Right cardiac atrium (tissue), 5 donors: ENCODE results near the gene DARS1. TPM values are rescaled to one million over a fixed set of nuclear protein-coding genes. Genes with fewer than 3 reads are reported as not detected.
A peak's percentile ranks its signal among the peaks of the same experiment; 100 is the strongest.

Experiments used
- ATAC-seq, 2 donors: fragments of 200-7000 bp; cut with Tn5 transposase; one replicate each; pipeline versions ENCODE4 v1.8.0 to v1.9.1; 2020; ENCODE audit warnings: moderate library complexity in 2 of 2, mild to moderate bottlenecking in 1 of 2
- DNase-seq, 3 donors: peaks; one replicate each; pipeline ENCODE4 v3.0.0-alpha.2; 2020
- H3K27ac ChIP-seq: one replicate; pipeline ENCODE4 v1.5.1; 2013; ENCODE audit warnings: mild to moderate bottlenecking, low read length, control low read depth, moderate library complexity
- H3K27me3 ChIP-seq: one replicate; pipeline ENCODE4 v1.6.1; 2013; ENCODE audit not compliant: control insufficient read depth, insufficient read depth
- H3K4me1 ChIP-seq: one replicate; pipeline ENCODE4 v1.6.1; 2013; ENCODE audit warnings: low read length; ENCODE audit not compliant: control insufficient read depth, insufficient read depth
- H3K4me3 ChIP-seq: one replicate; pipeline ENCODE4 v1.5.1; 2013; ENCODE audit warnings: low read length, control low read depth
- H3K9me3 ChIP-seq: one replicate; pipeline ENCODE4 v1.6.1; 2013; ENCODE audit warnings: low read length; ENCODE audit not compliant: control insufficient read depth
- WGBS: extraction: QIAGEN DNeasy Blood & Tissue Kit; methylation state at CpG from one replicate; pipeline ENCODE4 v1.1.7; 2013; 5-methylcytosine and 5-hydroxymethylcytosine counted together
- intact Hi-C, 4 donors: fragments of 100-400 bp; cut with DNase I; formaldehyde crosslinking; loops; one replicate each; pipeline versions ENCODE4 v1.11.0 to v1.14.0; 2022 to 2023
- long read RNA-seq, 4 donors: library from polyadenylated mRNA; unstranded; transcript quantifications; one replicate each; pipeline ENCODE4 v2.0.0, GENCODE V29; 2020 to 2021
- polyA plus RNA-seq: library from polyadenylated mRNA; stranded (reverse); fragments of 200-250 nt; gene quantifications from one replicate; pipeline ENCODE4 v1.2.3, GENCODE V29; 2013
- total RNA-seq, 4 donors: library from RNA; stranded (reverse); fragmentation: NEBNext Ultra II Directional; extraction: Animal tissue kit (Norgen Biotek cat#: 25700); gene quantifications; one replicate each; pipeline ENCODE4 v1.2.1, GENCODE V29; 2021
- donor health status: healthy with polysubstance abuse.
- donor health status: DM: no; HTN: yes; CAD: no.
- donor health status: DM: no; HTN: no; CAD: no.
- donor health status: DM: no; HTN: yes; CAD: no; lungs with severe emphysema.
- donor health status: DM: yes; HTN: yes; CAD: no.

DARS1 gene
- total RNA-seq (10 to 100 TPM; 50.0 to 56.0 (median 54.3) TPM), polyA plus RNA-seq (63.4 TPM)
- long read RNA-seq, donor 1, transcript DARS-201 (16 exons, 2,361 nt), result major isoform, 168 of 183 reads
- long read RNA-seq, donor 1, partial matches to known transcripts, result 7 of 183 reads
- long read RNA-seq, donor 1, other reads (novel, unspliced or antisense), result 7 of 183 reads
- long read RNA-seq, donor 2, transcript DARS-201 (16 exons, 2,361 nt), result major isoform, 61 of 69 reads
- long read RNA-seq, donor 2, partial matches to known transcripts, result 4 of 69 reads
- long read RNA-seq, donor 2, other reads (novel, unspliced or antisense), result 4 of 69 reads
- long read RNA-seq, donor 3, transcript DARS-201 (16 exons, 2,361 nt), result major isoform, 510 of 544 reads
- long read RNA-seq, donor 3, partial matches to known transcripts, result 12 of 544 reads
- long read RNA-seq, donor 3, other reads (novel, unspliced or antisense), result 22 of 544 reads
- long read RNA-seq, donor 4, transcript DARS-201 (16 exons, 2,361 nt), result major isoform, 65 of 70 reads
- long read RNA-seq, donor 4, partial matches to known transcripts, result 2 of 70 reads
- long read RNA-seq, donor 4, other reads (novel, unspliced or antisense), result 3 of 70 reads

- no peaks in the 10 kb centered on the region for H3K4me1 ChIP-seq
- H3K4me3 ChIP-seq, result peak within 1 kb of the TSS; percentile 83
- H3K9me3 ChIP-seq, result no peaks in the 10 kb centered on the region
- DNase-seq (peak; percentile 96 to 97 (median 97)), ATAC-seq (peak; percentile 98 to 99)
- H3K27ac ChIP-seq, result peak within 1 kb of the TSS; percentile 95
- H3K27me3 ChIP-seq, result no peaks in the 10 kb centered on the region
- intact Hi-C loops, result no loop called here
- under 1% methylated on average over 64 of the region's 64 CpGs for WGBS
These were observed at the start of gene DARS1 for GRCh38 chr2:135985018-135985825. Gene DARS1, minus strand, starts transcription at chr2:135985626. Its CDS starts 158 bp downstream, at chr2:135985468.

GRCh38 chr2:136034629-136035028, 49.2 kb upstream of the DARS1 start:
- DNase-seq, result no peak
- 91% methylated on average over 3 of the region's 3 CpGs for WGBS
- H3K27ac ChIP-seq, result no peak overlapping the region
- intact Hi-C loops, result no loop called here
- no peaks in the 10 kb centered on the region for H3K9me3 ChIP-seq
- no peaks in the 10 kb centered on the region for H3K4me1 ChIP-seq
- no peak overlapping the region for H3K4me3 ChIP-seq
- ATAC-seq, result no peak
- H3K27me3 ChIP-seq, result no peaks in the 10 kb centered on the region

DNA sequence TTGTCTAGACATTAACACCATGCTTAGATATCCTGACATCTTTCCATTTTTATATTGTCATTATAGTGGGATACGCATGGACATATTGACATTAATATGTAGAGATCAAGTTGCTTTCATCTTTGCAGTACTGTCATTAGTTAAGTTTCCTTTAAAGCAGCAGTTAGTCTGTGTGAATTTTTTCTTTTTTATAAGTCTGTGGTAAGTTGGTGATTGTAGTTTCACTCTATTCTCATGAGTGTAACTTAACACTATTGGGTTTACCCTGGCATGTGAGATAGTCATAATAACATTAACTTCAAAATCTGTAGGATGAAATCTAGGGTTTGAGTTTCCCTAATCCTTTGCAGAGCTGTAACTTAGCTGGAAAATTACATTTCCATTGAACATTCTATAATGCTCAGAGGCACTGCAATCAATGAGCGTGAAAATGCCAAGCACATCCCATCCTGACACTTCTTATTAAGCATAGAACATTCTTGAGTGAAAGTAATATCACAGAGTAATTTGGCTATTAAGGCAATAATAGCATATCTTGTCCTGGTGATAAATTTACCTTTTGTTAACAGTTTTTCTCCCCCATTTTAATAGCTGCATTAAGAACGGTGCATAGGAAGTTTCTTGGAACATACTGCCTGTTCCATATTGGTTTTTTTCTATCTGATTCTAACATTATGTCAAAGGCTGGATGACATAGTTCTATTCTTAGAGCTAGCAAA, 47.5 kb upstream of the DARS1 start:
- ATAC-seq (no peak), DNase-seq (no peak)
- no peaks in the 10 kb centered on the region for H3K9me3 ChIP-seq
- intact Hi-C loops, result no loop called here
- WGBS, result 96% methylated on average over 3 of the region's 3 CpGs
- H3K4me3 ChIP-seq, result no peak overlapping the region
- no peaks in the 10 kb centered on the region for H3K27me3 ChIP-seq
- H3K27ac ChIP-seq, result no peak overlapping the region
- no peaks in the 10 kb centered on the region for H3K4me1 ChIP-seq

DNA sequence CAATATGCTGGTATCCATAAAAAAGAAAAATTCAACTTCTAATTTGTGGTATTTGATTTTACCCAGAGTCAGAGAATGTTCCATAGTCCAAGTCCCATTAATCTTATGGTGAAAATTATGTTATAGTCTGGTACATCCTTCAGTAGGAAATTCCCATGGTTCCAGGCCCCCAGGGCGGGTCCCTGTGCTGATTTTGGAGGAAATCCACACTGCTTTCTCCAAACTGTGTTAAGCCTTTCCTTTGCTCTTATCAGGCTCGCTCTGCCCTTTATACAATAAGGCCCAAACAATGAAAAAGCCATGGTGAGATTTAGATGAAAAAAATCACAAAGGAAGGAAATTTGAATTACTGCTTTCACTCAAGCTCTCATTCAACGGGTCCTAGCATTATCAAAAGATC, 46.8 kb upstream of the DARS1 start:
- H3K4me3 ChIP-seq, result no peak overlapping the region
- intact Hi-C loops, result no loop called here
- no peaks in the 10 kb centered on the region for H3K9me3 ChIP-seq
- H3K27ac ChIP-seq, result no peak overlapping the region
- peak; percentile 47 to 85 for ATAC-seq
- no peak for DNase-seq
- WGBS, result 47% methylated on average over 3 of the region's 3 CpGs
- no peaks in the 10 kb centered on the region for H3K4me1 ChIP-seq
- no peaks in the 10 kb centered on the region for H3K27me3 ChIP-seq

GRCh38 chr2:136031711-136032110, 46.3 kb upstream of the DARS1 start:
- H3K27ac ChIP-seq, result no peak overlapping the region
- H3K9me3 ChIP-seq, result no peaks in the 10 kb centered on the region
- 32% methylated on average over 7 of the region's 7 CpGs for WGBS
- ATAC-seq, result peak in 1 of 2 donors; percentile 28
- H3K4me3 ChIP-seq, result no peak overlapping the region
- no peak for DNase-seq
- H3K4me1 ChIP-seq, result no peaks in the 10 kb centered on the region
- intact Hi-C loops, result no loop called here
- no peaks in the 10 kb centered on the region for H3K27me3 ChIP-seq

DNA sequence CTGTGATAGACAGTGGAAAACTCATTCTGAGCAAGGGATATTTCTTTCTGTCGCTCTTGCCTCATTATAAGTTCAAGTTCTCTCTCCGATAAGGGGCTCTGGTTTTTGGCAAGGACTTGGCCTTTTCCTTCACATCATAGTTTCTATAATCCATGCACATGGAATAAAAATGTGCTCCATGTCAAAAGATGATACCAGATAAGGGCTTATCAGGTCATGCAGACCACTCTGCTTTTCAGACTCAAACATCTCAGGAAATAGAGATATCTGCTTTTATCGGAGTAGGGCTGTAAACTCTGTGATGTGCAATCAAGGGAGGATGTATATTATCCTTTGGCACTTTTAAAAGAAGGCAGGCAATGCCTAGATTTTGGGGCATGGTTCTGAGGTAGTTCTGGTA, 45.0 kb upstream of the DARS1 start:
- no peaks in the 10 kb centered on the region for H3K27me3 ChIP-seq
- no peak overlapping the region for H3K4me3 ChIP-seq
- H3K4me1 ChIP-seq, result peaks cover 2% of the 10 kb centered on the region
- no peak overlapping the region for H3K27ac ChIP-seq
- DNase-seq (no peak), ATAC-seq (no peak)
- 67% methylated on average over 3 of the region's 3 CpGs for WGBS
- H3K9me3 ChIP-seq, result no peaks in the 10 kb centered on the region
- intact Hi-C loops, result no loop called here

- Histone ChIP-seq H3K4me1 (peaks cover 2% of the 10 kb centered on the region), H3K27ac (no peak overlapping the region), H3K4me3 (no peak overlapping the region), H3K27me3 (no peaks in the 10 kb centered on the region), H3K9me3 (no peaks in the 10 kb centered on the region)
- DNase-seq (no peak), ATAC-seq (no peak)
- WGBS, result 94% methylated on average over 6 of the region's 6 CpGs
- intact Hi-C loops, result no loop called here
These were observed 43.7 kb upstream of the DARS1 start for GRCh38 chr2:136029149-136029548.

DNA sequence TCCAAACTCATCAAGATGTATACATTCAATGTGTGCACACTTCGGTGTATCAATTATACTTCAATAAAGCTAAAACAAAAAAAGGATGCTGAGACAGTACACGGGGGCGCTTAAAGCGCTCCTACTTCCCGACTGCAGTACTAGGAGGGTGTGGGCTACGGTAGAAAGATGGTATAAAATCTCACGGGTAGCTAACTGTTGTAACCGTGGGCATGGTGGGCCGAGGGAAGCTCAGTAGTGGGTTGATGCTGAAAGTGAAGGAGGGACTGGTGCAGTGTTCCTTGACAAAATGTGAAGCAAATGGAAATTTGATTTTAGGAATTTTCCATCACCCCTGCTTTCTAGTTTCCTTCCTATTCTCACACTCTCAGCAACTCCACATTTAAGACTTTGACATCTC, 42.6 kb upstream of the DARS1 start:
- intact Hi-C loops, result no loop called here
- 97% methylated on average over 9 of the region's 9 CpGs for WGBS
- ATAC-seq (no peak), DNase-seq (no peak)
- Histone ChIP-seq H3K4me3 (no peak overlapping the region), H3K27me3 (no peaks in the 10 kb centered on the region), H3K9me3 (no peaks in the 10 kb centered on the region), H3K27ac (no peak overlapping the region), H3K4me1 (peaks cover 2% of the 10 kb centered on the region)

- Histone ChIP-seq H3K27me3 (no peaks in the 10 kb centered on the region), H3K9me3 (no peaks in the 10 kb centered on the region), H3K4me1 (peaks cover 2% of the 10 kb centered on the region), H3K4me3 (no peak overlapping the region), H3K27ac (no peak overlapping the region)
- intact Hi-C loops, result no loop called here
- 92% methylated on average over 7 of the region's 7 CpGs for WGBS
- ATAC-seq (no peak), DNase-seq (no peak)
These were observed 41.7 kb upstream of the DARS1 start for GRCh38 chr2:136027112-136027511.

- intact Hi-C loops, result no loop called here
- H3K9me3 ChIP-seq, result no peaks in the 10 kb centered on the region
- no peak overlapping the region for H3K27ac ChIP-seq
- H3K27me3 ChIP-seq, result no peaks in the 10 kb centered on the region
- H3K4me1 ChIP-seq, result peaks cover 2% of the 10 kb centered on the region
- WGBS, result 28% methylated on average over 43 of the region's 43 CpGs
- DNase-seq, result peak; percentile 79 to 91 (median 91)
- H3K4me3 ChIP-seq, result peak overlapping the region; percentile 3
- ATAC-seq, result peak; percentile 97 to 99
These were observed 39.9 kb upstream of the DARS1 start for GRCh38 chr2:136025057-136025973.
